BLaER1 (cell line): ENCODE data around the gene VPS37B.

Experiments
- H3K27ac ChIP-seq: shearing (Covaris generic); formaldehyde crosslinking; 2 replicates; pipeline ENCODE4 v1.8.1; 2022
- H3K27me3 ChIP-seq: shearing (Covaris generic); formaldehyde crosslinking; 2 replicates; pipeline ENCODE4 v1.8.1; 2022
- H3K36me3 ChIP-seq: shearing (Covaris generic); formaldehyde crosslinking; 2 replicates; pipeline ENCODE4 v1.8.1; 2022
- H3K4me1 ChIP-seq: shearing (Covaris generic); formaldehyde crosslinking; 2 replicates; pipeline ENCODE4 v1.8.1; 2022
- H3K4me2 ChIP-seq: shearing (Covaris generic); formaldehyde crosslinking; 2 replicates; pipeline ENCODE4 v1.8.1; 2022
- H3K4me3 ChIP-seq: shearing (Covaris generic); formaldehyde crosslinking; 2 replicates; pipeline ENCODE4 v1.8.1; 2022
- H3K9ac ChIP-seq: shearing (Covaris generic); formaldehyde crosslinking; 2 replicates; pipeline ENCODE4 v1.8.1; 2022
- H3K9me3 ChIP-seq: shearing (Covaris generic); formaldehyde crosslinking; 2 replicates; pipeline ENCODE4 v1.8.1; 2022
- H4K20me1 ChIP-seq: shearing (Covaris generic); formaldehyde crosslinking; 2 replicates; pipeline ENCODE4 v1.8.1; 2022
- Cebpa-rat ChIP-seq: shearing (Covaris generic); IDR thresholded peaks from 2 replicates; pipeline ENCODE4 v1.8.1; 2022

The VPS37B gene

DNA sequence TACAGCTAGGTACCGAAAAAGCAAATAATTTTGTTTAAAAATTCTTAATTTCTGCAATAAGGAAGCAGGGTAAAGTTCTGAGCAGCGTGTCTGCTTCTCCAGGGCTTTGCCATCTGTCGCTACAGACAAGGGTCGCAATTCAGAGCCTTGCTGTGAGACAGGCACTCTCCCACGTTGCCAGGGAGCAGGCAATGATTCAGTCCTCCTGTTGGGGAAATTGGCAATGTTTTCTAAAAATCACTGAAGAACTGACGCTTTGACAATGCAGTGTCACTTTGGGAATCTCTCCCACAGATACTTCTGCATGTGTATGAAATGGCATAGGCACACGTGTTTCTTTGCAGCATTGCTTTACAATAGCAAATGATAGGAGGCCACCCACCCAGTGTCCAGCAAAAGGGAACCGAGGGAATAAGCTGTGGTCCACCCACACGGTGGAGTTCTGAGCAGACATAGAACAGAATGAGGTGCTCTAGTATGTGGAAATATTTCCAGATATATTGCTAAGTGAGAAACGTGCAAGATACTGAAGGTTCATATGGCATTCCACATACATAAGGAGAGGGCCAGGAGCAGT is 76.6 kb downstream of the VPS37B start:
- no peaks in the 10 kb centered on the region for H3K36me3 ChIP-seq
- no peaks in the 10 kb centered on the region for H3K27me3 ChIP-seq
- peaks cover 58% of the 10 kb centered on the region for H3K4me1 ChIP-seq
- no peaks in the 10 kb centered on the region for H3K9me3 ChIP-seq
- H3K27ac ChIP-seq: no peak overlapping the region
- H3K4me3 ChIP-seq: no peak overlapping the region
- H3K4me2 ChIP-seq: no peak overlapping the region
- no peaks in the 10 kb centered on the region for H4K20me1 ChIP-seq
- TF ChIP-seq Cebpa-rat: no peak
- no peak overlapping the region for H3K9ac ChIP-seq
